Bronchus fibroblast of lung (primary cell): Measurements from ENCODE around the gene ZNF334. TPM values are rescaled to one million over a fixed set of nuclear protein-coding genes. Genes with fewer than 3 reads are reported as not detected.

ENCODE experiments used
- total RNA-seq: library from RNA; depleted of rRNA; stranded (reverse); fragments of >200 nt; gene quantifications from 2 replicates; pipeline ENCODE4 v1.2.3, GENCODE V29; 2015

Gene ZNF334
- 1.7 and 1.8 TPM in 2 replicates for total RNA-seq

GRCh38 chr20:46512943-46513844 lies at the start of gene ZNF334:
TSS of gene ZNF334 (minus strand) at chr20:46513559. CDS start at chr20:46512102, 1,457 bp downstream.

GRCh38 chr20:46550461-46550860 lies 37.1 kb upstream of the ZNF334 start, which contains the start of gene OCSTAMP:
TSS of gene OCSTAMP (minus strand) at chr20:46550654. CDS start at chr20:46550560, 94 bp downstream.

Other genes with a start within 250 kb of the ZNF334 start
- gene CDH22, start 205.1 kb downstream of the ZNF334 start, total RNA-seq: not detected in 2 replicates
- 35.5 and 36.3 TPM in 2 replicates for gene ELMO2, start 106.9 kb downstream of the ZNF334 start, total RNA-seq
- gene OCSTAMP, start 37.1 kb upstream of the ZNF334 start, total RNA-seq: not detected in 2 replicates
- 3.3 and 6.1 TPM in 2 replicates for gene SLC13A3, start 137.9 kb upstream of the ZNF334 start, total RNA-seq
- gene TP53RK, start 175.9 kb upstream of the ZNF334 start, total RNA-seq: 19.5 and 20.4 TPM in 2 replicates
- gene SLC2A10, start 196.1 kb upstream of the ZNF334 start, total RNA-seq: 21.4 and 21.9 TPM in 2 replicates